ENCODE results near the gene L3MBTL3. TPM values are rescaled to one million over a fixed set of nuclear protein-coding genes. Genes with fewer than 3 reads are reported as not detected.

The L3MBTL3 gene
- total RNA-seq, 1 donor from 2014 or later = 20.8 TPM

DNA sequence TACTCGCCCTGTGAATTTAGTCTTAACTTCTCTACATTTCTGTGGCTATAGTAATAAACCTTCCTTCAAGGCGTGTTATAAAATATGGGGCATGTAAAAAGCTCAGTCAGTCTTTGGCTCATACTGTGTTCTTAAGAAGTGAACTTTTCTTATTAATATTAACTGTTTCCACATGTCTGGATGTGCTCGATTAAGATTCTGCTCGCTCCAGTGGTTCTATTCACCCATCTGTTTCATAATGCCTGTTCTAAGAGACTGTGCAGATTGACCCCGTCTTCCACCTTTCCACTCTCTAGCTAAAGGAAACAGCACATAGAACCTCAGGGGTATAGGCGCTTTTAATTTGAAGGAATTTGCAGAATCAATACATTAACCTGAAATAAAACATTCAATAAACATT is 99.9 kb downstream of the L3MBTL3 start:
- Mint-ChIP-seq H3K4me1 (ENCODE audit: unreplicated experiment) (no peaks in the 10 kb centered on the region), H3K27ac (ENCODE audit: unreplicated experiment) (no peak overlapping the region), H3K4me3 (ENCODE audit: unreplicated experiment) (no peak overlapping the region), H3K9me3 (ENCODE audit: unreplicated experiment) (no peaks in the 10 kb centered on the region), H3K27me3 (ENCODE audit: unreplicated experiment) (no peaks in the 10 kb centered on the region), H3K36me3 (ENCODE audit: unreplicated experiment) (peaks cover 3% of the 10 kb centered on the region)
- TF ChIP-seq CTCF (IDR thresholded peaks at IDR 0.05) = no peak
- no peak for DNase-seq (ENCODE audit: extremely low spot score, unreplicated experiment)

DNA sequence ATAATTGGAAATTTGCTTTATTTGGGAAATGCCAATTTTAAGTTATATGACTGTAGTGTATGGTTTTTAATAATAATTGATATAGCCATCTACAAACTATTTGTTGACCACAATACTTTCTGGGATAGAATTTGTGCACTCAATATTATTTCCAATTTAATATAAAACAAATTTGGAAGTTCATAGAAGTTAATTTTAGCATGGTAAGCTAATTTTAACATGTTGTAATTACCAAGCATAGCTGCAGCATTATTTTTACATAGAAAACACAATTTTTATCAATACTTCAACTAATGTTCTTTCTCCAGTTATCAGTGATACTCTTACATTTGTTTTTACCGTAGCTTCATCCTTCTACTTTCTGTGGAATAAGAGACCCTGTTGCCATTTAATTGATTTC is 100.8 kb downstream of the L3MBTL3 start:
- H3K36me3 Mint-ChIP-seq (ENCODE audit: unreplicated experiment) = peaks cover 3% of the 10 kb centered on the region
- no peak for TF ChIP-seq CTCF (IDR thresholded peaks at IDR 0.05)
- H3K4me1 Mint-ChIP-seq (ENCODE audit: unreplicated experiment) = no peaks in the 10 kb centered on the region
- H3K4me3 Mint-ChIP-seq (ENCODE audit: unreplicated experiment) = no peak overlapping the region
- no peak overlapping the region for H3K27ac Mint-ChIP-seq (ENCODE audit: unreplicated experiment)
- no peak for DNase-seq (ENCODE audit: extremely low spot score, unreplicated experiment)
- H3K9me3 Mint-ChIP-seq (ENCODE audit: unreplicated experiment) = no peaks in the 10 kb centered on the region
- no peaks in the 10 kb centered on the region for H3K27me3 Mint-ChIP-seq (ENCODE audit: unreplicated experiment)

GRCh38 chr6:130120731-130121130 is 102.3 kb downstream of the L3MBTL3 start:
- TF ChIP-seq CTCF (IDR thresholded peaks at IDR 0.05) = no peak
- Mint-ChIP-seq H3K9me3 (ENCODE audit: unreplicated experiment) (no peaks in the 10 kb centered on the region), H3K36me3 (ENCODE audit: unreplicated experiment) (peaks cover 7% of the 10 kb centered on the region), H3K4me1 (ENCODE audit: unreplicated experiment) (no peaks in the 10 kb centered on the region), H3K27me3 (ENCODE audit: unreplicated experiment) (no peaks in the 10 kb centered on the region), H3K27ac (ENCODE audit: unreplicated experiment) (no peak overlapping the region), H3K4me3 (ENCODE audit: unreplicated experiment) (no peak overlapping the region)
- no peak for DNase-seq (ENCODE audit: extremely low spot score, unreplicated experiment)

- Mint-ChIP-seq H3K4me3 (ENCODE audit: unreplicated experiment) (no peak overlapping the region), H3K9me3 (ENCODE audit: unreplicated experiment) (no peaks in the 10 kb centered on the region), H3K27ac (ENCODE audit: unreplicated experiment) (no peak overlapping the region), H3K36me3 (ENCODE audit: unreplicated experiment) (peaks cover 4% of the 10 kb centered on the region), H3K27me3 (ENCODE audit: unreplicated experiment) (no peaks in the 10 kb centered on the region), H3K4me1 (ENCODE audit: unreplicated experiment) (no peaks in the 10 kb centered on the region)
- DNase-seq (ENCODE audit: extremely low spot score, unreplicated experiment) = no peak
- no peak for TF ChIP-seq CTCF (IDR thresholded peaks at IDR 0.05)
Observed at GRCh38 chr6:130122243-130122642, 103.9 kb downstream of the L3MBTL3 start.

GRCh38 chr6:130127195-130127594 is 108.8 kb downstream of the L3MBTL3 start:
- DNase-seq (ENCODE audit: extremely low spot score, unreplicated experiment) = no peak
- Mint-ChIP-seq H3K4me1 (ENCODE audit: unreplicated experiment) (peaks cover 9% of the 10 kb centered on the region), H3K27me3 (ENCODE audit: unreplicated experiment) (no peaks in the 10 kb centered on the region), H3K4me3 (ENCODE audit: unreplicated experiment) (no peak overlapping the region), H3K27ac (ENCODE audit: unreplicated experiment) (no peak overlapping the region), H3K9me3 (ENCODE audit: unreplicated experiment) (no peaks in the 10 kb centered on the region), H3K36me3 (ENCODE audit: unreplicated experiment) (peaks cover 4% of the 10 kb centered on the region)
- TF ChIP-seq CTCF (IDR thresholded peaks at IDR 0.05) = no peak
